Measurements from ENCODE around the gene SDHA.

GRCh38 chr5:194102-194501, 24.0 kb upstream of the SDHA start:
- TF ChIP-seq TAF1 (IDR thresholded peaks at IDR 0.05; ENCODE audit: control insufficient read depth, extremely low read depth, insufficient read depth, low read length, severe bottlenecking) = no peak
- TF ChIP-seq CTCF (IDR thresholded peaks at IDR 0.05 in 2 of 3, conservative IDR thresholded peaks at IDR 0.05 in 1 of 3; ENCODE audit: insufficient read depth in 2 of 3, low read depth in 1 of 3, low read length in 3 of 3) = no peak
- no peak for TF ChIP-seq REST (IDR thresholded peaks at IDR 0.05; ENCODE audit: borderline replicate concordance)
- no peak for TF ChIP-seq REST (CRISPR knock-in tag; IDR thresholded peaks at IDR 0.05; ENCODE audit: low read depth)
- TF ChIP-seq L3MBTL2 (IDR thresholded peaks at IDR 0.05) = no peak
- no peak for TF ChIP-seq CHD2 (IDR thresholded peaks at IDR 0.05; ENCODE audit: low read depth, low read length)

Data from K562 (cell line).